Parathyroid adenoma (tissue), 2 donors: ENCODE results near the gene KAT2B.
A peak's percentile ranks its signal among the peaks of the same experiment; 100 is the strongest.

Source experiments
- H2AFZ ChIP-seq: fragments of 300-600 bp; sonication (generic); one replicate; pipeline ENCODE4 v1.7.0; 2017; ENCODE audit warnings: antibody characterized with exemption, mild to moderate bottlenecking
- H3K27ac ChIP-seq: fragments of 300-600 bp; sonication (generic); one replicate; pipeline ENCODE4 v1.7.0; 2017
- H3K27me3 ChIP-seq: fragments of 300-600 bp; sonication (generic); one replicate; pipeline ENCODE4 v1.7.0; 2017; ENCODE audit warnings: low read length; ENCODE audit not compliant: control insufficient read depth, insufficient read depth
- H3K36me3 ChIP-seq: fragments of 300-600 bp; sonication (generic); one replicate; pipeline ENCODE4 v1.7.0; 2017; ENCODE audit warnings: low read length; ENCODE audit not compliant: control insufficient read depth, insufficient read depth
- H3K4me1 ChIP-seq: fragments of 300-600 bp; sonication (generic); one replicate; pipeline ENCODE4 v1.7.0; 2017; ENCODE audit warnings: control low read depth
- H3K4me2 ChIP-seq: fragments of 300-600 bp; sonication (generic); one replicate; pipeline ENCODE4 v1.7.0; 2017; ENCODE audit warnings: low read length
- H3K4me3 ChIP-seq: fragments of 300-600 bp; sonication (generic); one replicate; pipeline ENCODE4 v1.7.0; 2017; ENCODE audit warnings: low read depth, low read length
- H3K79me2 ChIP-seq: fragments of 300-600 bp; sonication (generic); one replicate; pipeline ENCODE4 v1.7.0; 2017; ENCODE audit warnings: control low read depth
- H3K9ac ChIP-seq: fragments of 300-600 bp; sonication (generic); one replicate; pipeline ENCODE4 v1.7.0; 2017; ENCODE audit warnings: mild to moderate bottlenecking
- H3K9me3 ChIP-seq: fragments of 300-600 bp; sonication (generic); one replicate; pipeline ENCODE4 v1.7.0; 2017; ENCODE audit warnings: low read length; ENCODE audit not compliant: control insufficient read depth
- CTCF ChIP-seq: fragments of 300-600 bp; sonication (generic); IDR thresholded peaks from one replicate; pipeline ENCODE4 v1.7.0; 2017; ENCODE audit warnings: antibody characterized with exemption, mild to moderate bottlenecking
- donor health status: primary hyperparathyroidism.

Gene KAT2B

GRCh38 chr3:20039765-20040547, at the start of gene KAT2B:
Gene KAT2B (plus strand): TSS chr3:20040446. CDS start chr3:20040478, 32 bp downstream.
- H3K9ac ChIP-seq = peak within 1 kb of the TSS; percentile 85
- peak within 1 kb of the TSS; percentile 90 for H2AFZ ChIP-seq
- H3K9me3 ChIP-seq = no peaks in the 10 kb centered on the region
- peak within 1 kb of the TSS; percentile 81 for H3K4me3 ChIP-seq
- H3K36me3 ChIP-seq = no peaks in the 10 kb centered on the region
- peaks cover 26% of the 10 kb centered on the region for H3K4me1 ChIP-seq
- no peaks in the 10 kb centered on the region for H3K27me3 ChIP-seq
- H3K79me2 ChIP-seq = peaks cover 16% of the 10 kb centered on the region
- peak within 1 kb of the TSS; percentile 90 for H3K4me2 ChIP-seq
- peak; percentile 85 for TF ChIP-seq CTCF
- H3K27ac ChIP-seq = peak within 1 kb of the TSS; percentile 93

- no peak for TF ChIP-seq CTCF
- no peak overlapping the region for H2AFZ ChIP-seq
- H3K4me3 ChIP-seq = no peak overlapping the region
- no peaks in the 10 kb centered on the region for H3K79me2 ChIP-seq
- no peaks in the 10 kb centered on the region for H3K4me1 ChIP-seq
- H3K9ac ChIP-seq = no peak overlapping the region
- H3K27me3 ChIP-seq = no peaks in the 10 kb centered on the region
- no peaks in the 10 kb centered on the region for H3K36me3 ChIP-seq
- H3K27ac ChIP-seq = no peak overlapping the region
- no peaks in the 10 kb centered on the region for H3K9me3 ChIP-seq
- H3K4me2 ChIP-seq = no peak overlapping the region
Measured at GRCh38 chr3:19994796-19995195, 45.5 kb upstream of the KAT2B start.

DNA sequence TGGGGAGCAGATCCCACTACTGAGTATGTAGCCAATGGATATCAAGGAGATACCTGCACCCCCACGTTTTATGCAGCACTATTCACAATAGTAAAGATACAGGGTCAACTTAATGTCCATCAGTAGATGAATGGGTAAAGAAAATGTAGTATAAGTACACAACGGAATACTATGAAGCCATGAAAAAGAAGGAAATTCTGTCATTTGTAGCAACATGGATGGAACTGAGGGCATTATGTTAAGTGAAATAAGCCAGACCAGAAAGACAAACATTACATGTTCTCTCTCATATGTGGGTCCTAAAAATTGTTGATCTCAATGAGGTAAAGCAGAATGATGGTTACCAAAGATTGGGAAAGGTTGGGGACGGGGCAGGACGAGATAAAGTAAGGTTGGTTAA, 42.7 kb upstream of the KAT2B start:
- no peak overlapping the region for H3K27ac ChIP-seq
- no peak for TF ChIP-seq CTCF
- no peaks in the 10 kb centered on the region for H3K79me2 ChIP-seq
- H3K36me3 ChIP-seq = no peaks in the 10 kb centered on the region
- no peaks in the 10 kb centered on the region for H3K9me3 ChIP-seq
- H3K9ac ChIP-seq = no peak overlapping the region
- no peaks in the 10 kb centered on the region for H3K27me3 ChIP-seq
- no peak overlapping the region for H2AFZ ChIP-seq
- no peak overlapping the region for H3K4me3 ChIP-seq
- H3K4me1 ChIP-seq = no peaks in the 10 kb centered on the region
- H3K4me2 ChIP-seq = no peak overlapping the region

DNA sequence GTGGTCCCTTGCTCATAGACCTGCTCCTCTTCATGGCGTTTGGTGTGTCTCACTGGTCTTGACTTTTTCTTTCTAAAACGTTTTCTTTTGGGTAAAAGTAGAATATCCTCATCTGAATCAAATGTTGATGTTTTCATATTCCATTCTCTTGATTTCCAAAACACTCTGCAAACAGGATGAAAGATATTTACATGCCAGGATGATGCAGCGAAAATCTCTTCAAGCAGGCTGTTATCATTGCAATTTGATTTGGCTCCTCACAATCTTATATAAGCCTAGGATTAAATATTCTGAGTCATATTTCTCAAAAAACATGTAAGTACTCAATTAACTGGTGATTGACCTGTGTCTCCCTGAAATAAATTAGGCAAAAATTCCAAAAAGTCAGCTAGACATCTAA, 38.3 kb upstream of the KAT2B start:
- H3K9me3 ChIP-seq = no peaks in the 10 kb centered on the region
- no peak overlapping the region for H3K9ac ChIP-seq
- no peaks in the 10 kb centered on the region for H3K27me3 ChIP-seq
- no peak overlapping the region for H2AFZ ChIP-seq
- H3K4me1 ChIP-seq = no peaks in the 10 kb centered on the region
- no peak for TF ChIP-seq CTCF
- H3K36me3 ChIP-seq = no peaks in the 10 kb centered on the region
- H3K79me2 ChIP-seq = no peaks in the 10 kb centered on the region
- H3K27ac ChIP-seq = no peak overlapping the region
- no peak overlapping the region for H3K4me3 ChIP-seq
- no peak overlapping the region for H3K4me2 ChIP-seq

- Histone ChIP-seq H3K36me3 (no peaks in the 10 kb centered on the region), H3K27ac (no peak overlapping the region), H3K79me2 (no peaks in the 10 kb centered on the region), H3K9me3 (no peaks in the 10 kb centered on the region), H3K4me1 (no peaks in the 10 kb centered on the region), H2AFZ (no peak overlapping the region), H3K9ac (no peak overlapping the region), H3K27me3 (no peaks in the 10 kb centered on the region), H3K4me2 (no peak overlapping the region), H3K4me3 (no peak overlapping the region)
- no peak for TF ChIP-seq CTCF
Measured at GRCh38 chr3:20007960-20008359, 32.3 kb upstream of the KAT2B start.
